Measurements from ENCODE around the gene SLC6A13.

Gene SLC6A13

DNA sequence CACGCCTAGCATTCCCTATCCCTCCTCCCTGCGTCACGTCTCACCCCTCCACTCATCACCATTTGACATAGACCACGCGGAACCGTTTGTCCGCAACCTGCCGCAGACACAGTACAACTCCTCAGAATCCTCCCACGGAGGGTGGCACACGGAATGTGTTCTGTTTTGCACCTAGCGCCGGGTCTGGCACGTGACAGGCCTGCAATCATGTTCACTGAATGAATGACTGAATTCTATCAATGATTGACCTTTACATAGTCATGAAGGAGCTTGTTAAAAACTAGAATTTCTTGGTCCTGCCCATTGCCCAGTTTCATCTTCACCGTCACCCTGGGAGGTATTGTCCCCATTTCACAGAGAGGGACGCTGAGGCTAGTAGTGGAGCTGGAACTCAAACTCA lies 53.4 kb downstream of the SLC6A13 start:
- Histone ChIP-seq H3K79me1 (ENCODE audit: low read length) (no peaks in the 10 kb centered on the region), H3K4me1 (ENCODE audit: control insufficient read depth in 1 of 2, insufficient read depth in 2 of 2, low read length in 2 of 2) (peaks cover 0 to 2% of the 10 kb centered on the region in 2 experiments), H3K79me2 (ENCODE audit: control insufficient read depth, insufficient read depth, low read length, poor library complexity) (no peaks in the 10 kb centered on the region), H3K9me3 (ENCODE audit: insufficient read depth, low read depth, low read length) (peaks cover 4% of the 10 kb centered on the region), H2BK5ac (ENCODE audit: low read depth, low read length, poor library complexity) (no peak overlapping the region), H4K91ac (ENCODE audit: low read depth, low read length) (no peak overlapping the region), H3K23ac (ENCODE audit: low read length) (no peak overlapping the region), H3K27me3 (ENCODE audit: insufficient read depth, low read length) (peaks cover 3% of the 10 kb centered on the region), H4K12ac (ENCODE audit: low read depth, low read length) (no peak overlapping the region), H3K9ac (ENCODE audit: low read length) (no peak overlapping the region), H3K4ac (ENCODE audit: low read depth, low read length) (no peak overlapping the region), H2BK120ac (ENCODE audit: insufficient read depth, low read length, poor library complexity) (no peak overlapping the region), H2BK12ac (ENCODE audit: low read length) (no peak overlapping the region), H3K18ac (ENCODE audit: low read length) (no peak overlapping the region), H2AFZ (ENCODE audit: insufficient read depth, low read length, poor library complexity) (no peak overlapping the region), H2AK5ac (ENCODE audit: low read length) (no peak overlapping the region), H3K36me3 (ENCODE audit: control insufficient read depth in 1 of 2, insufficient read depth in 2 of 2, low read length in 2 of 2) (no peaks in the 10 kb centered on the region), H3K14ac (ENCODE audit: low read length) (no peak overlapping the region), H4K8ac (ENCODE audit: low read depth, low read length) (no peak overlapping the region), H3K4me3 (ENCODE audit: low read depth, low read length) (peak overlapping the region; percentile 2), H3K27ac (ENCODE audit: low read depth, low read length) (no peak overlapping the region), H3K4me2 (ENCODE audit: low read length) (no peak overlapping the region)
- no CpG with 5 or more reads among the region's 15 CpGs for WGBS (ENCODE audit: extremely low coverage, insufficient coverage, insufficient read length)
- DNase-seq = no peak

- peaks cover 5% of the 10 kb centered on the region for H3K9me3 ChIP-seq (ENCODE audit: insufficient read depth, low read depth, low read length)
- no peak for DNase-seq
- WGBS (ENCODE audit: extremely low coverage, insufficient coverage, insufficient read length) = no CpG with 5 or more reads among the region's 4 CpGs
- no peak overlapping the region for H2AFZ ChIP-seq (ENCODE audit: insufficient read depth, low read length, poor library complexity)
- no peaks in the 10 kb centered on the region for H3K79me1 ChIP-seq (ENCODE audit: low read length)
- no peak overlapping the region for H4K8ac ChIP-seq (ENCODE audit: low read depth, low read length)
- H3K4me2 ChIP-seq (ENCODE audit: low read length) = no peak overlapping the region
- H3K4ac ChIP-seq (ENCODE audit: low read depth, low read length) = no peak overlapping the region
- H4K91ac ChIP-seq (ENCODE audit: low read depth, low read length) = no peak overlapping the region
- H4K12ac ChIP-seq (ENCODE audit: low read depth, low read length) = no peak overlapping the region
- H3K4me1 ChIP-seq (ENCODE audit: control insufficient read depth in 1 of 2, insufficient read depth in 2 of 2, low read length in 2 of 2) = peaks cover 0 to 6% of the 10 kb centered on the region in 2 experiments
- no peaks in the 10 kb centered on the region for H3K36me3 ChIP-seq (ENCODE audit: control insufficient read depth in 1 of 2, insufficient read depth in 2 of 2, low read length in 2 of 2)
- H2BK12ac ChIP-seq (ENCODE audit: low read length) = no peak overlapping the region
- H2AK5ac ChIP-seq (ENCODE audit: low read length) = no peak overlapping the region
- H2BK120ac ChIP-seq (ENCODE audit: insufficient read depth, low read length, poor library complexity) = no peak overlapping the region
- no peak overlapping the region for H3K23ac ChIP-seq (ENCODE audit: low read length)
- peaks cover 7% of the 10 kb centered on the region for H3K27me3 ChIP-seq (ENCODE audit: insufficient read depth, low read length)
- no peak overlapping the region for H3K18ac ChIP-seq (ENCODE audit: low read length)
- no peaks in the 10 kb centered on the region for H3K79me2 ChIP-seq (ENCODE audit: control insufficient read depth, insufficient read depth, low read length, poor library complexity)
- no peak overlapping the region for H3K27ac ChIP-seq (ENCODE audit: low read depth, low read length)
- no peak overlapping the region for H3K9ac ChIP-seq (ENCODE audit: low read length)
- no peak overlapping the region for H2BK5ac ChIP-seq (ENCODE audit: low read depth, low read length, poor library complexity)
- peak overlapping the region; percentile 2 for H3K4me3 ChIP-seq (ENCODE audit: low read depth, low read length)
- no peak overlapping the region for H3K14ac ChIP-seq (ENCODE audit: low read length)
Measured at GRCh38 chr12:208813-209212, 53.8 kb downstream of the SLC6A13 start.

DNA sequence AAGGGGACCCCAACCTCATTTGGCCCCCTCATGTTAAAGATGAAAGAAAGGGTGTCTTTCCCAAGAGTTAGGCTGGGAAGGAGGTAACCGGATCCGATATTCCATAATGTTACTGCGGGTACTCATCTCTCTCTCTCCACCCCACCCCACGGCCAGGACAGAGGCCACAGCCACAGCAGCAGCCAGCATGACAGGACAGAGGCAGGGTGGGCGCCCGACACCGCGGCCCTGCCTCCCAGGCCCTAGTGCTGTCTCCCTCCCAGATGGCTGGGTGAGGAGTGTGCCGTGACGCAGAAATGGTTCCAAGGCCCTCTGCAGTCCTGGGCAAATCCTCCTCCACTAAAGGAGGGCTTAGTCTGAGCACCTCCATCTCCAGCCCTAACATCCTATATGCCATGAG lies 54.8 kb downstream of the SLC6A13 start:
- Histone ChIP-seq H3K14ac (ENCODE audit: low read length) (no peak overlapping the region), H3K23ac (ENCODE audit: low read length) (no peak overlapping the region)

GRCh38 chr12:206746-207440 lies 55.7 kb downstream of the SLC6A13 start:
- no peak for DNase-seq
- no peak overlapping the region for H2BK12ac ChIP-seq (ENCODE audit: low read length)
- H2AK5ac ChIP-seq (ENCODE audit: low read length) = no peak overlapping the region
- H3K4me2 ChIP-seq (ENCODE audit: low read length) = no peak overlapping the region
- H2BK5ac ChIP-seq (ENCODE audit: low read depth, low read length, poor library complexity) = no peak overlapping the region
- peaks cover 23% of the 10 kb centered on the region for H3K27me3 ChIP-seq (ENCODE audit: insufficient read depth, low read length)
- WGBS (ENCODE audit: extremely low coverage, insufficient coverage, insufficient read length) = no CpG with 5 or more reads among the region's 21 CpGs
- H3K36me3 ChIP-seq (ENCODE audit: control insufficient read depth in 1 of 2, insufficient read depth in 2 of 2, low read length in 2 of 2) = no peaks in the 10 kb centered on the region
- no peak overlapping the region for H4K91ac ChIP-seq (ENCODE audit: low read depth, low read length)
- H3K9me3 ChIP-seq (ENCODE audit: insufficient read depth, low read depth, low read length) = peaks cover 5% of the 10 kb centered on the region
- H2BK120ac ChIP-seq (ENCODE audit: insufficient read depth, low read length, poor library complexity) = no peak overlapping the region
- no peak overlapping the region for H2AFZ ChIP-seq (ENCODE audit: insufficient read depth, low read length, poor library complexity)
- H3K23ac ChIP-seq (ENCODE audit: low read length) = no peak overlapping the region
- no peak overlapping the region for H3K27ac ChIP-seq (ENCODE audit: low read depth, low read length)
- no peak overlapping the region for H3K18ac ChIP-seq (ENCODE audit: low read length)
- no peaks in the 10 kb centered on the region for H3K79me1 ChIP-seq (ENCODE audit: low read length)
- H3K4ac ChIP-seq (ENCODE audit: low read depth, low read length) = no peak overlapping the region
- no peak overlapping the region for H3K9ac ChIP-seq (ENCODE audit: low read length)
- H4K8ac ChIP-seq (ENCODE audit: low read depth, low read length) = no peak overlapping the region
- H3K4me1 ChIP-seq (ENCODE audit: control insufficient read depth in 1 of 2, insufficient read depth in 2 of 2, low read length in 2 of 2) = peaks cover 0 to 11% of the 10 kb centered on the region in 2 experiments
- no peak overlapping the region for H3K14ac ChIP-seq (ENCODE audit: low read length)
- no peak overlapping the region for H3K4me3 ChIP-seq (ENCODE audit: low read depth, low read length)
- H4K12ac ChIP-seq (ENCODE audit: low read depth, low read length) = no peak overlapping the region
- no peaks in the 10 kb centered on the region for H3K79me2 ChIP-seq (ENCODE audit: control insufficient read depth, insufficient read depth, low read length, poor library complexity)

More for the DNA sequence above, 54.8 kb downstream of the SLC6A13 start:
- H2BK5ac ChIP-seq (ENCODE audit: low read depth, low read length, poor library complexity) = no peak overlapping the region
- no peak for DNase-seq
- peaks cover 0 to 8% of the 10 kb centered on the region in 2 experiments for H3K4me1 ChIP-seq (ENCODE audit: control insufficient read depth in 1 of 2, insufficient read depth in 2 of 2, low read length in 2 of 2)
- WGBS (ENCODE audit: extremely low coverage, insufficient coverage, insufficient read length) = no CpG with 5 or more reads among the region's 10 CpGs
- H2BK120ac ChIP-seq (ENCODE audit: insufficient read depth, low read length, poor library complexity) = no peak overlapping the region
- no peak overlapping the region for H4K91ac ChIP-seq (ENCODE audit: low read depth, low read length)
- no peak overlapping the region for H3K27ac ChIP-seq (ENCODE audit: low read depth, low read length)
- H3K36me3 ChIP-seq (ENCODE audit: control insufficient read depth in 1 of 2, insufficient read depth in 2 of 2, low read length in 2 of 2) = no peaks in the 10 kb centered on the region
- no peak overlapping the region for H2AK5ac ChIP-seq (ENCODE audit: low read length)
- no peak overlapping the region for H4K12ac ChIP-seq (ENCODE audit: low read depth, low read length)
- no peak overlapping the region for H4K8ac ChIP-seq (ENCODE audit: low read depth, low read length)
- peaks cover 3% of the 10 kb centered on the region for H3K9me3 ChIP-seq (ENCODE audit: insufficient read depth, low read depth, low read length)
- H3K4me3 ChIP-seq (ENCODE audit: low read depth, low read length) = no peak overlapping the region
- H3K79me1 ChIP-seq (ENCODE audit: low read length) = no peaks in the 10 kb centered on the region
- no peak overlapping the region for H3K4me2 ChIP-seq (ENCODE audit: low read length)
- H3K18ac ChIP-seq (ENCODE audit: low read length) = no peak overlapping the region
- no peak overlapping the region for H3K9ac ChIP-seq (ENCODE audit: low read length)
- no peak overlapping the region for H2BK12ac ChIP-seq (ENCODE audit: low read length)
- H3K79me2 ChIP-seq (ENCODE audit: control insufficient read depth, insufficient read depth, low read length, poor library complexity) = no peaks in the 10 kb centered on the region
- peaks cover 15% of the 10 kb centered on the region for H3K27me3 ChIP-seq (ENCODE audit: insufficient read depth, low read length)
- H2AFZ ChIP-seq (ENCODE audit: insufficient read depth, low read length, poor library complexity) = no peak overlapping the region
- no peak overlapping the region for H3K4ac ChIP-seq (ENCODE audit: low read depth, low read length)
